Measurements from ENCODE around the gene EVL.
"Not testable (repeated sequence)": the region's sequence is repeated elsewhere in the genome, so short reads cannot be mapped to it uniquely, and the experiment has no call there.

The EVL gene

DNA sequence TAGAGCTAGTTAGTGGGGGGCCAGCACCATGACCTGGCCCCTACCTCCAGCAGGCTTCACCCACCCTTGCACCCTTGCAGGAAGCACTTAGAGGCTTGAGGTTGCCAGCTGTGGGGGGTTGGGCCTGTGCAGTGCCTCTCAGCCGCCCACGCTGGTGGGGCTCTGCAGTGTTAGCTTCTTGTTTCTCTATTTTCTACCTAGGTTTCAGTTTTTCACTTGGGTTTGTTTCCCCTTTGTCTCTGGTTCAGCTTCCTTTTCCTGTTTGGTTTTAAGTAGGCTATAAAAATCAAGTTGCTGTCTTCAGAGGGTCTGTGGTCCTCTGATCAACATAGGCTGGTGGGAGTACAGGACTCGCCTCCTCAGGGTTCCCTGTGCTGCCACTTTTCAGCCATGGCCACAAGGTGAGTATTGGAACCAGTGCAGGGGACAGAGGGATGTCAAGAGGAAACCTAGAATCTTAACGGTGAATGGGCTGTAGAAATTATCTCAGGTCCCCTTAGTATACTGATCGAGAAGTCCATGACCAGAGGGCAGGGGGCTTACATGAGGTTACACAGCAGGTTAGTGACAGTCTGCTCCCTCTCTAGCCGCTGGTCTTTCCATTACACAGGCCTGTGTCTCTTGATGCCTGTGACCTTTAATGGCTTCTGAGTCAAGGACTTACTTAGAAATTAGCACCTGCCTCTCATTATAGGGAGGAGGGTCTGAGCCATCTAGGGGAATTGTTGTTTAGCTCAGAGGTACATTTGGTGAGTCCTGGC is at the start of gene EVL:
Gene EVL, plus strand, starts transcription at position 312 of the 761 bp plus-strand sequence. Its CDS starts 79 bp downstream, at position 391.
- DNase-seq (ENCODE audit: low read depth) = peak; percentile 81

DNA sequence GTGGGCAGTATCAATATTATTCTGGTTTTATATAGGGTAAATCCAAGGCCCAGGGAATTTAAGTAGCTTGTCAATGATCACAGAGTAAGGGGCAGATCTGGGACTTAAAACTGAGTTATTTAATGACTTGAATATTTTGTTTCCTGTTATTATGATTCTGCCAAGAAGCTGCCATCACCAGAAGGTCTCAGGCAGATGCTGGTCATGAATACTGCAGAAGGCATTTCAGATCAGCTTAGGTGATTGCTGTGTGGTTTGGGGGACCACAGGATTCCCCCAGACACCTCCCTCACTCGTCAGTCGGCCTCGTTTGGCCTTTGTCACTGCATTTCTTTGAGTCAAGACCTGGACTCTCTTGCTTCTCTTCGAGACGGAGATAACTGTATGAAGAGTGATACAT is 47.7 kb upstream of the EVL start:
- DNase-seq (ENCODE audit: low read depth) = no peak

DNA sequence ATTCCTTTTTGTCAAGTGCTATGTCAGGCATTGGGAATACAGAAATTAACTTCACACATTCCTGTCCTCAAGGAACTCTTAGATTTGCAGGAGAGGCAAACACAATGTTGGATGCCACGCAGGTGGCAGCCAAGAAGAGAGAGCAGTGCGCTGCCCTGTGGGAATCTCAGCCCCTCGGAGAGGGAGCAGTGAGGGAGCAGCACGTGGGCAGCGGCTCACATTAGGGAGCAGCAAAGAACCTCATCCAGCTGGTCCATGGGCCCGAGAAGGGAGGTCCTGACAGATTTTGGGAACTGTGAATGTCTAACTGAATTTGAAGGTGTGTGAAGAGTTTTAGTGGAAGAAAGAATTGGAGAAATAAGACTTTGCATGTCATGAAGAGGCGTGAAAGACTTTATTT is 47.2 kb upstream of the EVL start:
- no peak for DNase-seq (ENCODE audit: low read depth)

GRCh38 chr14:100018482-100018881 is 46.7 kb upstream of the EVL start:
- no peak for DNase-seq (ENCODE audit: low read depth)

- no peak for DNase-seq (ENCODE audit: low read depth)
Observed at GRCh38 chr14:100019156-100019744, 46.0 kb upstream of the EVL start.

GRCh38 chr14:100020629-100021028 is 44.6 kb upstream of the EVL start:
- no peak for DNase-seq (ENCODE audit: low read depth)

- no peak for DNase-seq (ENCODE audit: low read depth)
Observed at GRCh38 chr14:100022772-100023451, 42.3 kb upstream of the EVL start.

GRCh38 chr14:100025111-100025510 is 40.1 kb upstream of the EVL start:
- DNase-seq (ENCODE audit: low read depth) = no peak

DNA sequence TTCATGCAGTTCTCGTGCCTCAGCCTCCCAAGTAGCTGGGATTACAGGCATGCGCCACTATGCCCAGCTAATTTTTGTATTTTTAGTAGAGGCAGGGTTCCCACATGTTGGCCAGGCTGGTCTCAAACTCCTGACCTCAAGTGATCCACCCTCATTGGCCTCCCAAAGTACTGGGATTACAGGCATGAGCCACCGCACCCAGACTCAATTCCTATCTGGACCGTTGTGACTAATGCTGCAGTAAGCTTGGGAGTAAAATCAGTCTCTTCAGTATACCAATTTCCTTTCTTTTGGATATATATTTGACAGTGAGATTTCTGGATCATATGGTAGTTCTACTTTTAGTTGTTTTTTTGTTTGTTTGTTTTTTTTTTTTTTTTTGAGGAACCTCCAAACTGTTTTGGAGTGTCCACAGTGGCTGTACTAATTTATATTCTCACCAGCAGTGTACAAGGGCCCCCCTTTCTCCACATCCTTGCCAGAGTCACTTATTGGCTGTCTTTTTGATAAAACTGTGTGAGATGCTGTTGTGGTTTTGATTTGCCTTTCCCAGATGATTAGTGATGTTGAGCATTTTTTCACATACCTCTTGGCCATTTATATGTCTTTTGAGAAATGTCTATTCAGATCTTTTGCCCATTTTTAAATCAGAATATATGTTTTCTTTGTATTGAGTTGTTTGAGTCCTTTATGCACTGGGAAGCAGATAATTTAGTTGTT is 37.3 kb upstream of the EVL start:
- DNase-seq (ENCODE audit: low read depth) = no peak

GRCh38 chr14:100028990-100029677 is 36.1 kb upstream of the EVL start:
- no peak for DNase-seq (ENCODE audit: low read depth)

- not testable (repeated sequence) for DNase-seq (ENCODE audit: low read depth)
Observed at GRCh38 chr14:100030006-100030405, 35.2 kb upstream of the EVL start.

DNA sequence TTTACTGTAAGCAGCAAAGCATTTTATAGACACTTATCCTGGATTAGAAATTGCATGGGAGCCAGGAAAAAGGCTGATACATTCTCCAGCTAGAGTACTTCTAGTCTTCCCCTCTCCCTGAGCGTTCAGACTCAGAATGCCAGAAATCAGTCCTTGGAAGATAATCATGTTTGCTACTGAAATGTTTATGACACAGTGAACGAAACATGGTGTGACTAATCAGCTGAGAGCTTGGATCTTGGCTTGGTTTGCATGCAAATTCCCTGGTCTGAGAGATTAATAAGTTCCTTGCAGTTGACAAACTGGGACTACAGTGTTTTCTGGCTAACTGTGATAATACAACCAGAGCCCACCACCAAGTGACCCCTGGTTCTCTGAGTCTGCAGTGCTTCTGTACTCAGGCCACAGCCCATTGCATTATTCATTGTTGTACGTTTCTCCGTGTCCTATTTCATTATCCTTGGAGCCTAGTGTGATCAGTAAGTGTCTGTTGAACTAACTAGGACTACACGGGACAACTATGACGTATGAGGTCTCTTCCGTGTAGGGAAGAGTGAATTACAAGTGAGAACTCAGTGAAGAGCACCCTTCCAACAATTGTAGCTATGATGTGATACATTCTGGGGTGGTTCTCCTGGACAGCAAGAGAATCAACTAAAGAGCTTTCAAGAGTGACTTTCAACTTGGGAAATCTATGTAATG is 34.6 kb upstream of the EVL start:
- DNase-seq (ENCODE audit: low read depth) = no peak

GRCh38 chr14:100031506-100032281 is 33.5 kb upstream of the EVL start:
- DNase-seq (ENCODE audit: low read depth) = no peak

GRCh38 chr14:100032738-100033137 is 32.5 kb upstream of the EVL start:
- DNase-seq (ENCODE audit: low read depth) = no peak

DNA sequence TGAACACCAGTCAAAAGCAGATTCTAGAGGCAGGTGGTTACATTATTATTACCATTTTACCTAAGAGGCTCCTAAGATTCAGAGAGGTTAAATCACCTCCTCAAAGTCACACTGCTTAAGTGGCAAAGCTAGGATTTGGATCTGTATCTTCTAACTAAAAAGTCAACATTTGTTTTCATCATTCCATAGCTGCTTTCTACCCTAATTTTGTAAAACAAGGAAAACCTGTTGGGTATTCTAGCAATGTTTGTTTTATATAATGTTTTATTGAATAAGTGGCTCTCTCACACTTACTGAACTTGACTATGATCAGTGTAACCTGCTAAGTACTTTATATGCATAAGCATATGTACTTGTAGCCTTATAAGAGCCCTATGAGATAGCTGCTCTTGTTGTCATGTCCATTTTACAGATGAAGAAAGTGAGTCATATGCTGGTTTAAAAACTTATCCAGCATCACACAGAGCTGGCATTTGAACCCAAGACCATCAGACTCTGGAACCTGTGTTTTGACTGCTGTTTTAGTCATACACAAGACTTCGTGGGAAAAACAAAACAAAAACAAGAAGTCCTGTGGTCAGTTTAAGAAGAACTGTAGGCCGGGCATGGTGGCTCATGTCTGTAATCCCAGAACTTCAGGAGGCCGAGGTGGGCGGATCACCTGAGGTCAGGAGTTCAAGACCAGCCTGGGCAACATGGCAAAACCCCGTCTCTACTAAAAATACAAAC is 31.7 kb upstream of the EVL start:
- DNase-seq (ENCODE audit: low read depth) = no peak

- DNase-seq (ENCODE audit: low read depth) = no peak
Observed at GRCh38 chr14:100034468-100034867, 30.8 kb upstream of the EVL start.

- DNase-seq (ENCODE audit: low read depth) = no peak
Observed at GRCh38 chr14:100034961-100035500, 30.2 kb upstream of the EVL start.

GRCh38 chr14:100035700-100036099 is 29.5 kb upstream of the EVL start:
- DNase-seq (ENCODE audit: low read depth) = no peak

DNA sequence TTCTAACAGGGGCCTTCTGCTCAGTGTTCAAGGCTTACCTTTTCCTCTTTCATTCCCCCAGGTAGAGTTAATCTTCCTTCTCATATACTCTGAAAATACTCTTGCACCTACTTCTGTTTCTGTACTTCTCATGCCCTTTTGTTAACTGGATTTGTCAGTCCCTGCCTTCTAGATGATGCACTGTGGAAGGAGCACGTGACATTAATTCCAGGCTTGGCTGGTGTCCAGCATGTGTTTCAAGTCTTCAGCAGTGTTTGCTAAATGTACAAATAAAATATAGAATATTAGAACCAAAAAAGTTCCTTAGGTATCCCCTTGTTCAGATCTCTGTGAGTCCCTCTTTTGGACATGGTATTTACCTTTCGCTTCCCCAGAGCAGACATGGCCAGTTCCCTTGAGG is 27.9 kb upstream of the EVL start:
- no peak for DNase-seq (ENCODE audit: low read depth)

DNA sequence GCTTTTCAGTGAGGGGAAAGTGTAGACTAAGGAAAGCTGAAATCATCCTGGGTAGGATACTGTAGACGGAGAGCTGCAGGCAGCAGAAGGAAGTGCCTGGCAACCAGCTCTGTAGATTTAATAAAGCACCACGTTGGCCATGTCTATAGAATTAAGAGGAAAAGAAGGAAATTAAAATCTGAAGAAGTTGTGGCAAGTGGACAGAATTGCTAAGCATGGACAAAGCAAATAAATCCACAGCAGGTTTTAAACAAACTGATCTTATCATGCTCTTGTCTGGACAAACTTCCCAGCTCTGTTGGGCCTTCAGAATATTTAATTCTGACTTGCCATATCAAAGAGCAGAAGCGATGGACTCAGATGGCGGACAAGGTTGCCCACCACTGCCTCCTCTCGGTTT is 27.2 kb upstream of the EVL start:
- DNase-seq (ENCODE audit: low read depth) = no peak
